Prostate gland (tissue), 2 donors: ENCODE measurements around the gene PIAS4. TPM values are rescaled to one million over a fixed set of nuclear protein-coding genes. Genes with fewer than 3 reads are reported as not detected.

Source experiments
- DNase-seq: peaks from one replicate; pipeline ENCODE4 v3.0.0-alpha.2; 2019; ENCODE audit warnings: low spot score
- H3K27ac ChIP-seq, 2 donors: fragments of 200-600 bp; sonication (generic); 2 replicates each; pipeline ENCODE4 v1.5.1; 2017 to 2019
- H3K27me3 ChIP-seq: fragments of 200-600 bp; sonication (generic); replicated peaks from 2 replicates; pipeline ENCODE4 v1.5.1; 2019; ENCODE audit not compliant: insufficient read depth
- H3K36me3 ChIP-seq, 2 donors: fragments of 200-600 bp; sonication (generic); 1 replicate in 1 of 2; 2 replicates in 1 of 2; pipeline versions ENCODE4 v1.5.1 to v1.8.1; 2017 to 2019
- H3K4me1 ChIP-seq: fragments of 200-600 bp; sonication (generic); replicated peaks from 2 replicates; pipeline ENCODE4 v1.5.1; 2019
- H3K4me3 ChIP-seq, 2 donors: fragments of 200-600 bp; sonication (generic); 2 replicates each; pipeline ENCODE4 v1.5.1; 2017 to 2019
- H3K9me3 ChIP-seq: fragments of 200-600 bp; sonication (generic); 2 replicates; pipeline ENCODE4 v1.5.1; 2017
- CTCF ChIP-seq, 4 experiments: fragments of 200-600 bp in 2 of 4; fragments of 450-650 bp in 2 of 4; sonication (generic) in 2 of 4; IDR thresholded peaks; 1 replicate in 3 of 4; 2 replicates in 1 of 4; pipeline ENCODE4 v1.5.1; 2016 to 2019; ENCODE audit warnings: antibody characterized with exemption in 4 of 4, mild to moderate bottlenecking in 2 of 4, moderate library complexity in 2 of 4
- POLR2A ChIP-seq: fragments of 450-650 bp; IDR thresholded peaks from one replicate; pipeline ENCODE4 v1.6.1; 2016; ENCODE audit warnings: antibody characterized with exemption, mild to moderate bottlenecking
- POLR2AphosphoS5 ChIP-seq: sonication (generic); formaldehyde crosslinking; IDR thresholded peaks from one replicate; pipeline ENCODE4 v1.6.1; 2017; ENCODE audit warnings: antibody characterized with exemption
- whole genome bisulfite sequencing: methylation state at CpG from one replicate; pipeline ENCODE4 v1.1.5; 2018; 5-methylcytosine and 5-hydroxymethylcytosine counted together
- intact Hi-C: fragments of 100-400 bp; cut with DNase I; formaldehyde crosslinking; loops from one replicate; pipeline ENCODE4 v1.14.2; 2022
- microRNA counts, 2 donors: library from miRNA; unstranded; fragments of <30 nt; microRNA quantifications; one replicate each; lab custom pipeline; 2016 to 2017
- microRNA-seq: library from miRNA; unstranded; fragments of <30 nt; microRNA quantifications from one replicate; pipeline ENCODE4, GENCODE V29; 2016
- small RNA-seq, 2 donors: library from RNA; depleted of rRNA; stranded (forward); fragments of <200 nt; gene quantifications; one replicate each; pipeline ENCODE3, GENCODE V24; 2016
- total RNA-seq, 2 donors: library from RNA; depleted of rRNA; stranded (reverse); fragments of >200 nt; gene quantifications; one replicate each; pipeline ENCODE4 v1.1.0, GENCODE V29; 2016

Gene PIAS4
- total RNA-seq, 2 donors from 2014 or later = 25.3 to 70.0 TPM

- WGBS = 42% methylated on average over 16 of the region's 17 CpGs
Measured at GRCh38 chr19:4086411-4086867, 78.9 kb downstream of the PIAS4 start.

DNA sequence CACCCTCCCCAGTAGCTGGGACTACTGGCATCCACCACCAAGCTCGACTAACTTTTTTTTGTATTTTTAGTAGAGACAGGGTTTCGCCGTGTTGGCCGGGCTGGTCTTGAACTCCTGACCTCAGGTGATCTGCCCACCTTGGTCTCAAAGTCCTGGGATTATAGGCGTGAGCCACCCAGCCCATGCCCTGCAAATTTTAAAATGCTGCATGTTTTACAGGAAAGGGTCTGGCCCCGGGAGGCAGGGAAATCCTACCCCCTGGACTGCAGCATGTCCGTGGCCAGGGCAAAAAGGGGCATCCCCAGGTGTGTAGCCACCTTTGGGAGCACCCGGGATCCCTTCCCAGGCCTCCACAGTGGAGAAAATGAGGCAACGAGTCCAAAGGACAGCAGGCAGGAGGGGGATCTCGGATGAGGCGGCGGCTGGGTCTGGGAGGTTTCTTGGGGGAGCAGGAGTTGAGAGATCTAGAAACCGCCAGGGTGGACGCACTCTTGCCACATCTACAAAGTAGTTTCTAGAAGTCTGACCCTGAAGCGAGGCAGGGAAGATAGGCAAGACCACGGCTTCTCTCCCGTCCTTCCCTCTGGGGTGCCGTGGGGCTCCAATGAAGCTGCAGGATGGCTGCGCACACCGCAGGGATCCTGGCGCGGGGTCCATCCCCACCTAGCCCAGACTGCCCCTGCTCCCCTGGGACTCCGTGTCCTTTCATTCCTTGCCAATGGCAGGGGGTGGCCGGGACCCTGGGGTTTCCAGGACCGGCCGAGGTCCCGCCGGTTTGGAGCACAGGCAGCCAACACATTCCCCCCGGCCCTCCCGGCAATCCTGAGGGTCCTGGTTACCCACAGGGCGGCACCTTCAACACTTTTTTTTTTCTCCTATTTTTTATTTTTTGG lies 80.5 kb downstream of the PIAS4 start:
- 84% methylated on average over 30 of the region's 31 CpGs for WGBS
- intact Hi-C loops = no loop called here
- H3K9me3 ChIP-seq = no peaks in the 10 kb centered on the region
- no peaks in the 10 kb centered on the region for H3K27me3 ChIP-seq
- H3K4me1 ChIP-seq = peaks cover 3% of the 10 kb centered on the region
- no peak for TF ChIP-seq CTCF (IDR thresholded peaks at IDR 0.05)
- no peak for TF ChIP-seq POLR2A
- TF ChIP-seq POLR2AphosphoS5 = no peak
- H3K27ac ChIP-seq = no peak overlapping the region
- H3K4me3 ChIP-seq = no peak overlapping the region
- DNase-seq = no peak
- peaks cover 0 to 4% of the 10 kb centered on the region in 2 donors for H3K36me3 ChIP-seq

More at GRCh38 chr19:4086411-4086867, 78.9 kb downstream of the PIAS4 start:
- peaks cover 3% of the 10 kb centered on the region for H3K4me1 ChIP-seq
- no peak overlapping the region for H3K27ac ChIP-seq
- intact Hi-C loops = no loop called here
- TF ChIP-seq POLR2AphosphoS5 (no peak), CTCF (IDR thresholded peaks at IDR 0.05) (no peak)
- no peak for DNase-seq
- no peak overlapping the region for H3K4me3 ChIP-seq
- peaks cover 0 to 4% of the 10 kb centered on the region in 2 donors for H3K36me3 ChIP-seq
- H3K9me3 ChIP-seq = no peaks in the 10 kb centered on the region
- H3K27me3 ChIP-seq = no peaks in the 10 kb centered on the region

DNA sequence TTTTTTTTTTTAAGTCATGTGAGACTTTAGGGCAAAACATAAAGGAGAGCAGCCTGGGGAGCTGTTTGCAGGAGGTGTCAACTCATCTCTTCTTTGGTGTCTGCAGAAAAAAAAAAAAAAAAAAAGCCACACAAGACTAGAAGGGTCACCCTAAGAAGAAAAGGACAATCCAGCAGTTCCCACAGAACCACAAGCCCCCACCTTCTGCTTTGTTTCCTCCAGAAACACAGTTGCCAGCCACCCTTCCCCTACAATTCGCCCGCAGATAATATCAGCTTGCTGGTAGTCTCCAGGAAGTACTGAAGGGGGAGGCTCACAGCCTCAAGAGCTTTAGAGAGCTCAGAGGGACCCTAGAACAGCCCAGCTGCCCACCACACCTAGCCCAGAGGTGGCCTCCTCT lies 81.4 kb downstream of the PIAS4 start:
- no peak for TF ChIP-seq POLR2AphosphoS5
- TF ChIP-seq CTCF (IDR thresholded peaks at IDR 0.05) = no peak
- no peak for TF ChIP-seq POLR2A
- no peak for DNase-seq
- Histone ChIP-seq H3K4me3 (no peak overlapping the region), H3K36me3 (peaks cover 0 to 4% of the 10 kb centered on the region in 2 donors), H3K27me3 (no peaks in the 10 kb centered on the region), H3K27ac (no peak overlapping the region), H3K9me3 (no peaks in the 10 kb centered on the region), H3K4me1 (no peaks in the 10 kb centered on the region)
- WGBS = 60% methylated on average over 2 of the region's 2 CpGs
- intact Hi-C loops = no loop called here

MicroRNAs within 50 kb of the gene (microRNA counts, 767-probe panel; counts per million panel counts)
- 0 to 431 counts per million in 2 donors for microRNA hsa-miR-637 (lab: Ali Mortazavi, UCI)

Small RNAs within 50 kb of the gene (microRNA-seq; reads per million reads assigned to microRNA genes)
- gene MIR637 = not detected

Small RNAs within 50 kb of the gene (small RNA-seq; reads per million reads assigned to genes)
- 3.7 to 6.6 reads per million in 2 donors for gene SNORD37

Other genes starting within 250 kb of the PIAS4 start
- 10 to 100 TPM; 45.7 to 63.8 TPM for gene APBA3, start 246.0 kb upstream of the PIAS4 start, total RNA-seq
- 100 to 1,000 TPM in 1 of 2 donors, 10 to 100 TPM in 1; 69.7 to 105 TPM for gene MRPL54, start 245.1 kb upstream of the PIAS4 start, total RNA-seq
- gene RAX2, start 235.5 kb upstream of the PIAS4 start, total RNA-seq = not detected
- 1 to 10 TPM; 1.9 to 4.4 TPM for gene MATK, start 221.4 kb upstream of the PIAS4 start, total RNA-seq
- gene ZFR2, start 138.7 kb upstream of the PIAS4 start, total RNA-seq = 10 to 100 TPM in 1 of 2 donors, not detected in 1; 10.2 TPM
- 1 to 10 TPM; 3.9 to 8.3 TPM for gene ATCAY, start 127.1 kb upstream of the PIAS4 start, total RNA-seq
- 1 to 10 TPM in 1 of 2 donors, under 1 TPM in 1; 0.64 to 1.8 TPM for gene NMRK2, start 74.7 kb upstream of the PIAS4 start, total RNA-seq
- 100 to 1,000 TPM in 1 of 2 donors, 10 to 100 TPM in 1; 87.1 to 107 TPM for gene DAPK3, start 36.6 kb upstream of the PIAS4 start, total RNA-seq
- gene EEF2, start 22.3 kb upstream of the PIAS4 start, total RNA-seq = 1,000 to 10,000 TPM; 1,974 to 1,998 TPM
- gene ZBTB7A, start 59.2 kb downstream of the PIAS4 start, total RNA-seq = 10 to 100 TPM; 77.1 to 87.3 TPM
- gene MAP2K2, start 116.4 kb downstream of the PIAS4 start, total RNA-seq = 100 to 1,000 TPM; 104 to 145 TPM
- gene CREB3L3, start 145.9 kb downstream of the PIAS4 start, total RNA-seq = not detected
- gene SIRT6, start 174.8 kb downstream of the PIAS4 start, total RNA-seq = 10 to 100 TPM; 23.5 to 37.3 TPM
- gene ANKRD24, start 175.0 kb downstream of the PIAS4 start, total RNA-seq = 10 to 100 TPM in 1 of 2 donors, 1 to 10 TPM in 1; 3.6 to 12.0 TPM
- gene EBI3, start 221.8 kb downstream of the PIAS4 start, total RNA-seq = 1 to 10 TPM; 3.0 to 5.7 TPM
- 10 to 100 TPM; 30.3 to 45.9 TPM for gene YJU2, start 239.3 kb downstream of the PIAS4 start, total RNA-seq